IPS-NIHi11 (cell line): ENCODE results near the gene MAP2K1.

Experiments used
- DNase-seq: peaks from one replicate; pipeline ENCODE4 v3.0.0; 2012; ENCODE audit warnings: mixed read lengths, low spot score

Gene MAP2K1

GRCh38 chr15:66504563-66505429 is 118.1 kb downstream of the MAP2K1 start, which contains the start of the genes RPL4 and ZWILCH:
Gene RPL4, minus strand, starts transcription at chr15:66504855. Its CDS starts 65 bp downstream, at chr15:66504790.
Gene ZWILCH, plus strand, starts transcription at chr15:66505326. Its CDS starts 13 bp downstream, at chr15:66505339.
- peak; percentile 81 for DNase-seq

GRCh38 chr15:66505430-66505811 is 118.7 kb downstream of the MAP2K1 start:
- DNase-seq, result no peak

- no peak for DNase-seq
These were observed 119.1 kb downstream of the MAP2K1 start for GRCh38 chr15:66505818-66506217.

- DNase-seq, result no peak
These were observed 121.7 kb downstream of the MAP2K1 start for GRCh38 chr15:66508293-66508883.

- no peak for DNase-seq
These were observed 127.9 kb downstream of the MAP2K1 start for GRCh38 chr15:66514586-66514985.

- peak; percentile 60 for DNase-seq
These were observed 129.2 kb downstream of the MAP2K1 start for GRCh38 chr15:66515901-66516322.

- DNase-seq, result no peak
These were observed 137.2 kb downstream of the MAP2K1 start for GRCh38 chr15:66523926-66524325.

- DNase-seq, result no peak
These were observed 138.1 kb downstream of the MAP2K1 start for GRCh38 chr15:66524838-66525237.

- no peak for DNase-seq
These were observed 148.3 kb downstream of the MAP2K1 start for GRCh38 chr15:66535056-66535455.
